GM12878 (cell line): Measurements from ENCODE around the gene PHC2. TPM values are rescaled to one million over a fixed set of nuclear protein-coding genes. Genes with fewer than 3 reads are reported as not detected.

Experiments
- ATAC-seq: fragments of 200-7000 bp; cut with Tn5 transposase; 3 replicates; pipeline ENCODE4 v1.9.1; 2020; ENCODE audit warnings: mild to moderate bottlenecking, moderate library complexity
- BruUV-seq: library from RNA; stranded (reverse); fragments of 400-500 nt; replicated peaks from 2 replicates; lab custom pipeline; 2021; lab: Mats Ljungman, UMichigan
- CTCF ChIA-PET: fragments of 300-600 bp; sonication (Branson Sonifier 250); formaldehyde crosslinking; extraction: SDS; loops from one replicate; lab custom pipeline; 2021; ENCODE audit warnings: inconsistent platforms; lab: Yijun Ruan, JAX
- POLR2A ChIA-PET: fragments of 350-600 bp; formaldehyde crosslinking; extraction: SDS; loops from one replicate; lab custom pipeline; 2021; ENCODE audit warnings: inconsistent platforms; lab: Charles Lee
- RAD21 ChIA-PET: fragments of 300-600 bp; sonication (Branson Sonifier 250); formaldehyde crosslinking; loops from one replicate; lab custom pipeline; 2023; ENCODE audit warnings: antibody characterized with exemption; ENCODE audit not compliant: unreplicated experiment; lab: Charles Lee
- SMC1A ChIA-PET: fragments of 300-600 bp; sonication (Branson Sonifier 250); formaldehyde crosslinking; loops from one replicate; lab custom pipeline; 2023; ENCODE audit not compliant: unreplicated experiment, uncharacterized antibody; lab: Charles Lee
- DNase-seq: peaks from one replicate; pipeline ENCODE4 v3.0.0-alpha.2; 2011; ENCODE audit warnings: low read depth, low spot score
- FAIRE-seq: peaks from 3 replicates; lab custom pipeline; 2011; peaks lifted over from hg19 to GRCh38; lab: Jason Lieb, UNC
- H2AFZ ChIP-seq: 2 replicates; pipeline ENCODE4 v1.6.0; 2011; ENCODE audit warnings: low read depth, low read length, control low read depth; ENCODE audit not compliant: control insufficient read depth
- H3K27ac ChIP-seq: 2 replicates; pipeline ENCODE4 v1.5.1; 2011; ENCODE audit warnings: control low read depth; ENCODE audit not compliant: control insufficient read depth, insufficient read depth
- H3K27me3 ChIP-seq, 2 experiments: replicated peaks in 1 of 2; 2 replicates each; pipeline versions ENCODE4 v1.6.0 to v1.6.1; 2011; ENCODE audit warnings: low read length in 1 of 2; ENCODE audit not compliant: control insufficient read depth in 2 of 2, insufficient read depth in 2 of 2
- H3K36me3 ChIP-seq, 2 experiments: 2 replicates each; pipeline ENCODE4 v1.5.1; 2011; ENCODE audit warnings: low read length in 1 of 2; ENCODE audit not compliant: control insufficient read depth in 2 of 2, insufficient read depth in 2 of 2
- H3K4me1 ChIP-seq: 2 replicates; pipeline ENCODE4 v1.6.1; 2011; ENCODE audit warnings: mild to moderate bottlenecking, low read length, moderate library complexity, mixed read lengths; ENCODE audit not compliant: control insufficient read depth, insufficient read depth
- H3K4me2 ChIP-seq: 2 replicates; pipeline ENCODE4 v1.6.0; 2011; ENCODE audit warnings: control low read depth; ENCODE audit not compliant: control insufficient read depth, insufficient read depth
- H3K4me3 ChIP-seq: fragments of 200-600 bp; sonication (generic); 2 replicates; pipeline ENCODE4 v1.5.1; 2016
- H3K79me2 ChIP-seq: 2 replicates; pipeline ENCODE4 v1.6.0; 2011; ENCODE audit warnings: low read length; ENCODE audit not compliant: control insufficient read depth, insufficient read depth
- H3K9ac ChIP-seq: 2 replicates; pipeline ENCODE4 v1.8.0; 2011; ENCODE audit warnings: low read length, control low read depth, mixed read lengths; ENCODE audit not compliant: control insufficient read depth, insufficient read depth
- H3K9me3 ChIP-seq: replicated peaks from 3 replicates; pipeline ENCODE4 v1.5.1; 2011; ENCODE audit warnings: mild to moderate bottlenecking, low read length; ENCODE audit not compliant: control insufficient read depth, insufficient read depth
- H4K20me1 ChIP-seq: 2 replicates; pipeline ENCODE4 v1.6.0; 2011; ENCODE audit not compliant: control insufficient read depth, insufficient read depth
- CHD4 ChIP-seq: fragments of 200-600 bp; sonication (generic); IDR thresholded peaks from 2 replicates; pipeline ENCODE4 v1.6.1; 2016; ENCODE audit warnings: mild to moderate bottlenecking
- EP300 ChIP-seq, 2 experiments: fragments of 150-350 bp in 1 of 2; IDR thresholded peaks; 2 replicates each; pipeline ENCODE4 v1.6.1; 2011 to 2012; ENCODE audit warnings: low read depth in 2 of 2, low read length in 2 of 2, borderline replicate concordance in 1 of 2, improper control_type of control experiment in 1 of 2, inconsistent platforms in 1 of 2; ENCODE audit not compliant: control insufficient read depth in 1 of 2
- GABPA ChIP-seq: IDR thresholded peaks from 2 replicates; pipeline ENCODE4 v1.6.1; 2014; ENCODE audit warnings: antibody characterized with exemption, low read depth, mild to moderate bottlenecking, inconsistent platforms
- MEF2B ChIP-seq: fragments of 450-650 bp; IDR thresholded peaks from 2 replicates; pipeline ENCODE4 v1.6.1; 2018; ENCODE audit warnings: mild to moderate bottlenecking, moderate library complexity; ENCODE audit not compliant: partially characterized antibody, poor library complexity, severe bottlenecking
- NFIC ChIP-seq: IDR thresholded peaks from 2 replicates; pipeline ENCODE4 v1.6.1; 2012; ENCODE audit warnings: low read depth, mild to moderate bottlenecking, inconsistent platforms, low read length, moderate library complexity
- SIN3A ChIP-seq: IDR thresholded peaks from 2 replicates; pipeline ENCODE4 v1.6.1; 2012; ENCODE audit warnings: low read depth, low read length, improper control_type of control experiment
- SIX5 ChIP-seq: IDR thresholded peaks from 2 replicates; pipeline ENCODE4 v1.6.1; 2011; ENCODE audit warnings: mild to moderate bottlenecking, low read depth, low read length, moderate library complexity; ENCODE audit not compliant: severe bottlenecking
- SUPT20H ChIP-seq: IDR thresholded peaks from 2 replicates; pipeline ENCODE4 v1.6.1; 2011; ENCODE audit warnings: low read depth, mild to moderate bottlenecking, low read length, moderate library complexity, borderline replicate concordance; ENCODE audit not compliant: control insufficient read depth
- TARDBP ChIP-seq: IDR thresholded peaks from 2 replicates; pipeline ENCODE4 v1.6.1; 2016; ENCODE audit warnings: borderline replicate concordance
- ZNF622 ChIP-seq: fragments of 450-650 bp; IDR thresholded peaks from 2 replicates; pipeline ENCODE4 v1.6.1; 2017; ENCODE audit warnings: mild to moderate bottlenecking, inconsistent platforms
- WGBS: methylation state at CpG from one replicate; pipeline ENCODE4 v1.1.6; 2016; ENCODE audit warnings: low lambda C conversion rate; ENCODE audit not compliant: insufficient replicate concordance, insufficient coverage; ENCODE audit errors: missing lambda C conversion rate; 5-methylcytosine and 5-hydroxymethylcytosine counted together
- in situ Hi-C: fragments of 300-500 bp; cut with MboI; formaldehyde crosslinking; loops from 9 replicates; pipeline ENCODE4 v1.14.3; 2018; ENCODE audit warnings: mixed read lengths
- intact Hi-C: fragments of 100-400 bp; cut with micrococcal nuclease; formaldehyde crosslinking; loops from one replicate; pipeline ENCODE4 v1.14.2; 2022; ENCODE audit not compliant: unreplicated experiment
- polyA plus RNA-seq, 11 experiments: library from polyadenylated mRNA; depleted of rRNA in 4 of 11; unstranded in 6 of 11; stranded (reverse) in 5 of 11; fragments of >200 nt; fragmentation: Nextera tagmentation in 4 of 11; fragmentation: Illumina TruSeq in 1 of 11; extraction: Ambion mirVana in 4 of 11; extraction: Trizol in 1 of 11; gene quantifications; 1 replicate in 1 of 11; 2 replicates in 10 of 11; pipeline versions ENCODE4 v1.2.1 to v1.2.3, GENCODE V29; 2011 to 2016; ENCODE audit warnings: inconsistent platforms in 2 of 11, missing spikeins in 2 of 11, low read depth in 1 of 11
- total RNA-seq, 4 experiments: library from RNA; depleted of rRNA in 3 of 4; stranded (reverse); fragments of >200 nt in 3 of 4; fragmentation: Illumina TruSeq in 1 of 4; extraction: Trizol in 1 of 4; gene quantifications; 2 replicates each; pipeline versions ENCODE4 v1.2.1 to v1.2.3, GENCODE V29; 2013 to 2021
- TF ChIP-seq, protein P1 (sequence below): fragments of 450-650 bp; IDR thresholded peaks from 2 replicates; pipeline ENCODE4 v1.6.1; 2018; ENCODE audit warnings: mild to moderate bottlenecking, low read depth, moderate library complexity; ENCODE audit not compliant: partially characterized antibody
- TF ChIP-seq, protein P2 (sequence below): IDR thresholded peaks from 2 replicates; pipeline ENCODE4 v1.6.1; 2011; ENCODE audit warnings: low read depth, mild to moderate bottlenecking, low read length, moderate library complexity, borderline replicate concordance; ENCODE audit errors: extremely low read depth
- TF ChIP-seq, protein P3 (sequence below): fragments of 150-350 bp; IDR thresholded peaks from 2 replicates; pipeline ENCODE4 v1.6.1; 2014; ENCODE audit warnings: mild to moderate bottlenecking, low read depth, low read length
- TF ChIP-seq, protein P4 (sequence below): fragments of 450-650 bp; formaldehyde crosslinking; IDR thresholded peaks from 2 replicates; pipeline ENCODE4 v1.5.0; 2022; ENCODE audit warnings: mild to moderate bottlenecking, missing genetic modification characterization

The PHC2 gene
- total and polyA plus RNA-seq, 10 of the 15 experiments (the other 5 are each of a cell fraction or from before 2014, with no cell fraction given): 2.0 to 35.9 (median 16.4) TPM

DNA sequence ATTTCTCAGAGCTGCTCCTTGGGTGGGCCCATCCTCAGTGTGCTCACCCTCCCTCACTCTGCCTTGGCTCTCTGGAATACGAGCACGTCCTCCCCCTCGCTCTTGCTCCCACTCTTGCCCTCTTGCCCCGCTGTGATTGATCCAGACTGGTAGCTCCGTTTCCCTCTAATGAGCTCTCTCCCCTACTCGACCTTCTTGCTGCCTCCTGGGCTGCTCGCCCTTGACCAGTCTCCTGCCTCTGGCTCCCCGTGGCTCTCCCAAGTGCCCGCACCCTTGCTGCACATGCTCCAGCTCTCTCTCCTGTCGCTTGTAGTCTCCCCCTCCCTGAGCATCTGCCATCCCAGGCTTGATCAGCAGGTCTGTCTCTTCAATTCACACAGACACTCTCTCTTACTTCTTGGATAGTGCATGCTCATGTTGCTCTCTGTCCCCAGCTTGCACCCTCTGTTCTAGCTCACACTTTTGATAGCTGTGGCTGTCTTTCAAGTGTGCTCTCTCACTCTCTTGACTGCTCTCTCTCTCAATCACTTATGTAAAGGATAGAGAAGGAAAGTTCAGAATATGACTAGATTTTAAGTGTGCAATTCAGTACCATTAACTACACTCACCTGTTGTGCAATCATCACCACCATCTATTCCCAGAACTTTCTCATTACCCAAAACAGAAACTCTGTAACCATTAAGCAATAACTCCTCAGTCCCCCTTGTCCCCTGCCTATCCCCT, 51.1 kb downstream of the PHC2 start:
- H3K9ac ChIP-seq: no peak overlapping the region
- H3K36me3 ChIP-seq: no peaks in the 10 kb centered on the region
- H4K20me1 ChIP-seq: no peaks in the 10 kb centered on the region
- 36% methylated on average over 10 of the region's 10 CpGs for WGBS
- H3K27ac ChIP-seq: no peak overlapping the region
- in situ Hi-C loops: no loop called here
- H2AFZ ChIP-seq: no peak overlapping the region
- ChIA-PET SMC1A (interaction anchor here (0.6 to 1.2 kb wide), 4 partner anchors 10 to 76 kb away, joined by 3 to 4 read pairs (median 3); no protein-coding TSS in a partner anchor), RAD21 (interaction anchor here (0.8 kb wide), 1 partner anchor 79 kb away, joined by 3 read pairs; no protein-coding TSS in a partner anchor), CTCF (interaction anchor here (0.6 to 0.9 kb wide), 3 partner anchors 8 to 97 kb away, joined by 3 to 4 read pairs (median 3); no protein-coding TSS in a partner anchor), POLR2A (interaction anchor here (0.6 kb wide), 1 partner anchor 83 kb away, joined by 6 read pairs; no protein-coding TSS in a partner anchor)
- no peaks in the 10 kb centered on the region for H3K79me2 ChIP-seq
- FAIRE-seq: no peak
- no peak for DNase-seq
- H3K4me1 ChIP-seq: peaks cover 9% of the 10 kb centered on the region
- no peaks in the 10 kb centered on the region for H3K9me3 ChIP-seq
- no TSS peak for BruUV-seq
- no peak overlapping the region for H3K4me2 ChIP-seq
- H3K4me3 ChIP-seq: no peak overlapping the region
- H3K27me3 ChIP-seq: no peaks in the 10 kb centered on the region
- ATAC-seq: no peak
- intact Hi-C loops: loop anchor here (5.0 kb wide), 1 partner anchor 233 kb away; no protein-coding TSS in a partner anchor
- TF ChIP-seq ZNF622: no peak
- TF ChIP-seq SIX5: no peak
- TF ChIP-seq, protein P1, sequence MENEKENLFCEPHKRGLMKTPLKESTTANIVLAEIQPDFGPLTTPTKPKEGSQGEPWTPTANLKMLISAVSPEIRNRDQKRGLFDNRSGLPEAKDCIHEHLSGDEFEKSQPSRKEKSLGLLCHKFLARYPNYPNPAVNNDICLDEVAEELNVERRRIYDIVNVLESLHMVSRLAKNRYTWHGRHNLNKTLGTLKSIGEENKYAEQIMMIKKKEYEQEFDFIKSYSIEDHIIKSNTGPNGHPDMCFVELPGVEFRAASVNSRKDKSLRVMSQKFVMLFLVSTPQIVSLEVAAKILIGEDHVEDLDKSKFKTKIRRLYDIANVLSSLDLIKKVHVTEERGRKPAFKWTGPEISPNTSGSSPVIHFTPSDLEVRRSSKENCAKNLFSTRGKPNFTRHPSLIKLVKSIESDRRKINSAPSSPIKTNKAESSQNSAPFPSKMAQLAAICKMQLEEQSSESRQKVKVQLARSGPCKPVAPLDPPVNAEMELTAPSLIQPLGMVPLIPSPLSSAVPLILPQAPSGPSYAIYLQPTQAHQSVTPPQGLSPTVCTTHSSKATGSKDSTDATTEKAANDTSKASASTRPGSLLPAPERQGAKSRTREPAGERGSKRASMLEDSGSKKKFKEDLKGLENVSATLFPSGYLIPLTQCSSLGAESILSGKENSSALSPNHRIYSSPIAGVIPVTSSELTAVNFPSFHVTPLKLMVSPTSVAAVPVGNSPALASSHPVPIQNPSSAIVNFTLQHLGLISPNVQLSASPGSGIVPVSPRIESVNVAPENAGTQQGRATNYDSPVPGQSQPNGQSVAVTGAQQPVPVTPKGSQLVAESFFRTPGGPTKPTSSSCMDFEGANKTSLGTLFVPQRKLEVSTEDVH: no peak
- TF ChIP-seq, protein P2, sequence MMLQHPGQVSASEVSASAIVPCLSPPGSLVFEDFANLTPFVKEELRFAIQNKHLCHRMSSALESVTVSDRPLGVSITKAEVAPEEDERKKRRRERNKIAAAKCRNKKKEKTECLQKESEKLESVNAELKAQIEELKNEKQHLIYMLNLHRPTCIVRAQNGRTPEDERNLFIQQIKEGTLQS: no peak
- no peak for TF ChIP-seq CHD4
- no peak for TF ChIP-seq EP300 (IDR thresholded peaks at IDR 0.05; ENCODE audit: borderline replicate concordance in 1 of 2, control insufficient read depth in 1 of 2, low read depth in 2 of 2, low read length in 2 of 2)
- TF ChIP-seq, protein P3, sequence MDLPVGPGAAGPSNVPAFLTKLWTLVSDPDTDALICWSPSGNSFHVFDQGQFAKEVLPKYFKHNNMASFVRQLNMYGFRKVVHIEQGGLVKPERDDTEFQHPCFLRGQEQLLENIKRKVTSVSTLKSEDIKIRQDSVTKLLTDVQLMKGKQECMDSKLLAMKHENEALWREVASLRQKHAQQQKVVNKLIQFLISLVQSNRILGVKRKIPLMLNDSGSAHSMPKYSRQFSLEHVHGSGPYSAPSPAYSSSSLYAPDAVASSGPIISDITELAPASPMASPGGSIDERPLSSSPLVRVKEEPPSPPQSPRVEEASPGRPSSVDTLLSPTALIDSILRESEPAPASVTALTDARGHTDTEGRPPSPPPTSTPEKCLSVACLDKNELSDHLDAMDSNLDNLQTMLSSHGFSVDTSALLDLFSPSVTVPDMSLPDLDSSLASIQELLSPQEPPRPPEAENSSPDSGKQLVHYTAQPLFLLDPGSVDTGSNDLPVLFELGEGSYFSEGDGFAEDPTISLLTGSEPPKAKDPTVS: no peak
- no peak for TF ChIP-seq TARDBP
- TF ChIP-seq SIN3A: no peak
- TF ChIP-seq MEF2B: no peak
- no peak for TF ChIP-seq SUPT20H
- TF ChIP-seq, protein P4, sequence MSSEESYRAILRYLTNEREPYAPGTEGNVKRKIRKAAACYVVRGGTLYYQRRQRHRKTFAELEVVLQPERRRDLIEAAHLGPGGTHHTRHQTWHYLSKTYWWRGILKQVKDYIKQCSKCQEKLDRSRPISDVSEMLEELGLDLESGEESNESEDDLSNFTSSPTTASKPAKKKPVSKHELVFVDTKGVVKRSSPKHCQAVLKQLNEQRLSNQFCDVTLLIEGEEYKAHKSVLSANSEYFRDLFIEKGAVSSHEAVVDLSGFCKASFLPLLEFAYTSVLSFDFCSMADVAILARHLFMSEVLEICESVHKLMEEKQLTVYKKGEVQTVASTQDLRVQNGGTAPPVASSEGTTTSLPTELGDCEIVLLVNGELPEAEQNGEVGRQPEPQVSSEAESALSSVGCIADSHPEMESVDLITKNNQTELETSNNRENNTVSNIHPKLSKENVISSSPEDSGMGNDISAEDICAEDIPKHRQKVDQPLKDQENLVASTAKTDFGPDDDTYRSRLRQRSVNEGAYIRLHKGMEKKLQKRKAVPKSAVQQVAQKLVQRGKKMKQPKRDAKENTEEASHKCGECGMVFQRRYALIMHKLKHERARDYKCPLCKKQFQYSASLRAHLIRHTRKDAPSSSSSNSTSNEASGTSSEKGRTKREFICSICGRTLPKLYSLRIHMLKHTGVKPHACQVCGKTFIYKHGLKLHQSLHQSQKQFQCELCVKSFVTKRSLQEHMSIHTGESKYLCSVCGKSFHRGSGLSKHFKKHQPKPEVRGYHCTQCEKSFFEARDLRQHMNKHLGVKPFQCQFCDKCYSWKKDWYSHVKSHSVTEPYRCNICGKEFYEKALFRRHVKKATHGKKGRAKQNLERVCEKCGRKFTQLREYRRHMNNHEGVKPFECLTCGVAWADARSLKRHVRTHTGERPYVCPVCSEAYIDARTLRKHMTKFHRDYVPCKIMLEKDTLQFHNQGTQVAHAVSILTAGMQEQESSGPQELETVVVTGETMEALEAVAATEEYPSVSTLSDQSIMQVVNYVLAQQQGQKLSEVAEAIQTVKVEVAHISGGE (CRISPR knock-in tag): no peak
- no peak for TF ChIP-seq GABPA
- no peak for TF ChIP-seq NFIC
